Hepatocyte (in vitro differentiated cells): ENCODE data around the gene JARID2. TPM values are rescaled to one million over a fixed set of nuclear protein-coding genes. Genes with fewer than 3 reads are reported as not detected.

ENCODE experiments used
- DNase-seq: peaks from one replicate; pipeline ENCODE4 v3.0.0-alpha.2; 2016; ENCODE audit warnings: low spot score
- H2AFZ ChIP-seq: fragments of 200-600 bp; sonication (generic); 2 replicates; pipeline ENCODE4 v1.6.0; 2016; ENCODE audit warnings: antibody characterized with exemption, mild to moderate bottlenecking
- H3K27ac ChIP-seq: fragments of 200-600 bp; sonication (generic); 2 replicates; pipeline ENCODE4 v1.5.1; 2016; ENCODE audit warnings: mild to moderate bottlenecking
- H3K27me3 ChIP-seq: fragments of 200-600 bp; sonication (generic); 2 replicates; pipeline ENCODE4 v1.6.1; 2016
- H3K36me3 ChIP-seq: fragments of 200-600 bp; sonication (generic); replicated peaks from 2 replicates; pipeline ENCODE4 v1.5.1; 2016; ENCODE audit warnings: low read depth; ENCODE audit not compliant: insufficient read depth
- H3K4me1 ChIP-seq: fragments of 200-600 bp; sonication (generic); 2 replicates; pipeline ENCODE4 v1.5.1; 2016; ENCODE audit warnings: mild to moderate bottlenecking, moderate library complexity; ENCODE audit not compliant: insufficient read depth
- H3K4me2 ChIP-seq: fragments of 200-600 bp; sonication (generic); 2 replicates; pipeline ENCODE4 v1.6.0; 2016
- H3K4me3 ChIP-seq: fragments of 200-600 bp; sonication (generic); 2 replicates; pipeline ENCODE4 v1.5.1; 2016; ENCODE audit warnings: mild to moderate bottlenecking
- H3K79me2 ChIP-seq: fragments of 200-600 bp; sonication (generic); 2 replicates; pipeline ENCODE4 v1.6.0; 2017; ENCODE audit warnings: mild to moderate bottlenecking
- H3K9me2 ChIP-seq: fragments of 200-600 bp; sonication (generic); replicated peaks from 2 replicates; pipeline ENCODE4 v1.6.0; 2017; ENCODE audit warnings: mild to moderate bottlenecking; ENCODE audit not compliant: insufficient read depth
- H3K9me3 ChIP-seq: fragments of 200-600 bp; sonication (generic); 2 replicates; pipeline ENCODE4 v1.5.1; 2016; ENCODE audit warnings: low read depth, mild to moderate bottlenecking
- H4K20me1 ChIP-seq: fragments of 200-600 bp; sonication (generic); 2 replicates; pipeline ENCODE4 v1.6.0; 2016; ENCODE audit warnings: mild to moderate bottlenecking; ENCODE audit not compliant: insufficient read depth, poor library complexity, severe bottlenecking
- CTCF ChIP-seq: fragments of 200-600 bp; sonication (generic); IDR thresholded peaks from 2 replicates; pipeline ENCODE4 v1.5.1; 2016; ENCODE audit warnings: antibody characterized with exemption, mild to moderate bottlenecking; ENCODE audit not compliant: poor library complexity
- EZH2 ChIP-seq: fragments of 200-600 bp; sonication (generic); IDR thresholded peaks from 2 replicates; pipeline ENCODE4 v1.6.1; 2016; ENCODE audit warnings: antibody characterized with exemption, mild to moderate bottlenecking, borderline replicate concordance
- EZH2phosphoT487 ChIP-seq: fragments of 200-600 bp; sonication (generic); IDR thresholded peaks from one replicate; pipeline ENCODE4 v1.6.1; 2018; ENCODE audit warnings: antibody characterized with exemption, mild to moderate bottlenecking, low read depth, moderate library complexity; ENCODE audit not compliant: unreplicated experiment, severe bottlenecking
- WGBS: methylation state at CpG from one replicate; pipeline ENCODE4 v1.1.6; 2016; ENCODE audit warnings: low lambda C conversion rate; ENCODE audit errors: missing lambda C conversion rate; 5-methylcytosine and 5-hydroxymethylcytosine counted together
- polyA plus RNA-seq: library from polyadenylated mRNA; unstranded; fragments of >200 nt; fragmentation: Nextera tagmentation; extraction: Ambion mirVana; gene quantifications from 2 replicates; pipeline ENCODE4 v1.2.1, GENCODE V29; 2016
- total RNA-seq: library from RNA; depleted of rRNA; stranded (reverse); fragments of >200 nt; gene quantifications from 2 replicates; pipeline ENCODE4 v1.2.3, GENCODE V29; 2014

The JARID2 gene
- total and polyA plus RNA-seq, 2 experiments from 2014 or later, result 4.6 to 11.6 TPM

DNA sequence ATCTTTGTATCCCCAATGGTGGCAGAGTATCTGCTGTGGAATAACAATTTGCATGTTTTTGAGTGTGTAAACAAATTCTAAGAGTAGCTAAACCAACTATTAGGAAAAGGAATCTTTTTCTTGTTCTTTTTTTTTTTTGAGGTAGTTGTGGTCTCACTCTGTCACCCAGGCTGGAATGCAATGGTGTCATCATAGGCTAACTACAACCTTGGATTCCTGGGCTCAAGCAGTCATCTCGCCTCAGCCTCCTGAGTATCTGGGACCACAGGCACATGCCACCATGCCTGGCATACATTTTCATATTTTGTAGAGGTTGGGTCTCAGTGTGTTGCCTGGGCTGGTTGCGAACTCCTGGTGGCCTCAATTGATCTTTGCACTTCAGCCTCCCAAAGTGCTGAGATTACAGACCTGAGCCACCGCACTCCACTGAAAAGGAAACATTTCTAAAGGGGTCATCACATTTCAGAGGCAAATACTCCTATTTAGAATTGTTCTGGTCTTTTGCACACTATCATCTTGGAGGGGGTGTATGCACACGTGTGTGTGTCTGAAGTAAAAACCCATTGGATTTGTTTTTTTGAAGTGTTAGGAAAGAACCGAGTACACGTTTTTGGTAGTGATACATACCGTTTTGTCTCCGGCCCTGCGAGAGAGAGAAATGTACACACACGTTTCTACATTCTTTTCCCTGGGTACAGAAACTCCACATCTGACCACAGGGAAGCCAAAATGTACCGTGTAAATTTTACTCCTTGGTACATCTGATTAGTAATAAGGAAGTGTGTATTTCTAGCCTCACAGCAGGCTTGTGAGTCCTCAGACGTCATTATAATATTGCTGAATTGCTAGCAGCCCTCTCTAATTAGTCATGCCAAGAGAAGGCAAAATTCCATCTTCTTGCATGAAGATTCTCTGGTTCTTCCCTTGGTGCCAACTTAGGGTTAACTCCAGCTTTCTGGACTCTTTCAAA, 183.6 kb downstream of the JARID2 start:
- Histone ChIP-seq H3K9me3 (no peaks in the 10 kb centered on the region), H3K79me2 (peaks cover 55% of the 10 kb centered on the region), H3K36me3 (no peaks in the 10 kb centered on the region), H3K9me2 (no peaks in the 10 kb centered on the region), H3K4me3 (no peak overlapping the region), H2AFZ (no peak overlapping the region), H3K4me2 (peak overlapping the region; percentile 4), H4K20me1 (no peaks in the 10 kb centered on the region), H3K4me1 (peaks cover 17% of the 10 kb centered on the region), H3K27ac (peak overlapping the region; percentile 12), H3K27me3 (no peaks in the 10 kb centered on the region)
- DNase-seq, result no peak
- 85% methylated on average over 12 of the region's 12 CpGs for WGBS
- no peak for TF ChIP-seq EZH2

DNA sequence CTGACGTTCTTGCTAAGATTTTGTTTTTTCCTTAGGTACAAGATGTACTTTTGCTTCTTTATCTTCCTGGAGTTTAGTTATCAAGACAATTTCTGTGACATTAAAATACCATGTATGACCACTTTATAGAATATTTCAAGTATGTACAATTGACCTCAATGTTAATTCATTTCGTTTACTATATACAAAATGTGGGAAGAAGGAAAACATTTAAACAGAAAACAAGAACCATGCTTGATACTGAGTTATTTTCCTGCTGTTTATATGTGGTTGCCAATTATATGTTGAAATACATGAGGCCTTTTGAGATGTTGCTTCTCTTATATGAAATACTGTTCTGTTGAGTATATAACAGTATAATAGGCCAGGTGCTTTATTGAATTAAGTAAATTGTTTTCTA, 184.3 kb downstream of the JARID2 start:
- H3K79me2 ChIP-seq, result peaks cover 55% of the 10 kb centered on the region
- 71% methylated on average over 2 of the region's 2 CpGs for WGBS
- H2AFZ ChIP-seq, result no peak overlapping the region
- peak overlapping the region; percentile 12 for H3K27ac ChIP-seq
- H3K9me2 ChIP-seq, result no peaks in the 10 kb centered on the region
- no peaks in the 10 kb centered on the region for H4K20me1 ChIP-seq
- peaks cover 17% of the 10 kb centered on the region for H3K4me1 ChIP-seq
- H3K4me3 ChIP-seq, result no peak overlapping the region
- H3K4me2 ChIP-seq, result peak overlapping the region; percentile 4
- H3K36me3 ChIP-seq, result no peaks in the 10 kb centered on the region
- no peak for TF ChIP-seq CTCF
- no peaks in the 10 kb centered on the region for H3K27me3 ChIP-seq
- no peak for DNase-seq
- no peaks in the 10 kb centered on the region for H3K9me3 ChIP-seq

GRCh38 chr6:15430931-15431405, 185.1 kb downstream of the JARID2 start:
- Histone ChIP-seq H3K4me3 (no peak overlapping the region), H3K27ac (peak overlapping the region; percentile 12), H3K27me3 (no peaks in the 10 kb centered on the region), H3K9me3 (no peaks in the 10 kb centered on the region), H3K36me3 (no peaks in the 10 kb centered on the region), H3K4me2 (peak overlapping the region; percentile 12), H2AFZ (no peak overlapping the region), H3K79me2 (peaks cover 58% of the 10 kb centered on the region), H4K20me1 (no peaks in the 10 kb centered on the region), H3K4me1 (peaks cover 17% of the 10 kb centered on the region), H3K9me2 (no peaks in the 10 kb centered on the region)
- WGBS, result 56% methylated on average over 6 of the region's 6 CpGs
- DNase-seq, result no peak
- TF ChIP-seq CTCF (no peak), EZH2 (no peak), EZH2phosphoT487 (no peak)

- whole genome bisulfite sequencing, result 65% methylated on average over 9 of the region's 9 CpGs
- peaks cover 17% of the 10 kb centered on the region for H3K4me1 ChIP-seq
- H3K4me2 ChIP-seq, result peak overlapping the region; percentile 64
- no peaks in the 10 kb centered on the region for H4K20me1 ChIP-seq
- no peaks in the 10 kb centered on the region for H3K27me3 ChIP-seq
- TF ChIP-seq CTCF (no peak), EZH2phosphoT487 (no peak), EZH2 (no peak)
- H3K79me2 ChIP-seq, result peaks cover 68% of the 10 kb centered on the region
- peak overlapping the region; percentile 12 for H3K27ac ChIP-seq
- no peaks in the 10 kb centered on the region for H3K36me3 ChIP-seq
- DNase-seq, result peak; percentile 38
- no peak overlapping the region for H2AFZ ChIP-seq
- H3K4me3 ChIP-seq, result no peak overlapping the region
- no peaks in the 10 kb centered on the region for H3K9me3 ChIP-seq
- H3K9me2 ChIP-seq, result no peaks in the 10 kb centered on the region
Measured at GRCh38 chr6:15431762-15432483, 186.1 kb downstream of the JARID2 start.
